GM18951 (cell line): ENCODE results near the gene PCOLCE2.
"Not testable (repeated sequence)": the region's sequence is repeated elsewhere in the genome, so short reads cannot be mapped to it uniquely, and the experiment has no call there.

Source experiments
- POLR2A ChIP-seq: IDR thresholded peaks from 4 replicates; pipeline ENCODE4 v1.6.1; 2011; ENCODE audit warnings: mild to moderate bottlenecking; ENCODE audit not compliant: insufficient read length, insufficient read depth; ENCODE audit errors: extremely low read depth
- in situ Hi-C: fragments of 300-500 bp; cut with MboI; formaldehyde crosslinking; loops from one replicate; pipeline ENCODE4 v1.12.0; 2022; ENCODE audit warnings: low sequenced_read_pairs, mixed read lengths, inconsistent platforms; ENCODE audit not compliant: unreplicated experiment

Gene PCOLCE2

DNA sequence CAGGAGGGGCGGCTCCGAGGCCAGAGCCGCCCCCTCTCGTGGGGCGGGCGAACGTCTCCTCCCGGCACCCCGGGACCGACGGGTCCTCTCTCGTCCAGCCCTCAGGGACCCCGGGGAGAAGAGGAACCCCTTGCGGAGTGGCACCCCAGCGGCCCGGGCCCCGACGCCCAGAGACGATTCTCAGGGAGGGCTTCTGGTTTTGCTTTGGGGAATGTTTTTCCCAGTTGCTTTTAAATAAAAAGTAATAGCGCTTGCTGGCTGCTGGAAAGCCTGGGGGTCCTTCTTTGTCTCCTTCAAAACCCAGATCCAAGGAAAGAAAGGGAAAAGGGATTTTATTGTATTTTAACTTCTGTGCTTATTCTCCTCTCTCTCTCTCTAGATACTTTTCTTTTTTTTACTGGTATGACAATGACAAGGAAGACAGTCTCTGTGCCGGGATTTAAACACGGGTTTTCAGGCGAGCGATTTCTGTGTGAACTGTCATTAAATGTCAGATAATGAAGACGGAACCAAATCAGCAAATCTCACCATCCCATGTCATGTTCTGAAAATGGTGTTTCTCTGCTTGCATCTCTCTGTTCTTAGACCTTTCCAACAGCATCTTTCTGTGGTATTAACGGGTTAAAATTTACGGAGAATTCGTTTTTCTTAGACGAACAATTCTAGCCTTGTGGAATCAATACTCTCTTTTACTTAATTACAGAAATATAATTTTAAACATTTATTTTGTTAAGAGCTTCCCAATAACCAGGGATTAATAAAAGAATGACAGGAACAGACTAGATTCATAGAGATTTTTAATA is 530 bp upstream of the PCOLCE2 start:
- no peak for TF ChIP-seq POLR2A

DNA sequence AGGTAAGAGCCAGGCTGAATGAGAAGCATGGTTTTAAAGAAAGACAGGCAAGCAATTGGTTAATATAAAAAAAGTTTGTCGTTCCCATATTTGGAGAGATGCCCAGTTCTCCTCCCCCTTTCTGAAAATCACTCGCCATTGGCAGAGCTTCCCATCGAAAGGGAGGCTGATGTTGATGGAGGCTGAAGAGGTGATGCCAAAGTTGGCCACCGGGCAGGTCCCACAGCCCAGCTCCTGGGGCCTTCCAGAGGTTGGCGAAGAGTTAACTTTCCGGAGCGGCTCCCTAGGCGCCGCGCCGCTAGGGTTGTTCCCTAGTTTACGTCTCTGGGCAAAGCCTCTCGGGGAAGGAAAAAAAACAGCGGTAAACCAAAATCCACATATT is 793 bp downstream of the PCOLCE2 start:
- in situ Hi-C loops = no loop called here
- TF ChIP-seq POLR2A = no peak

More for the DNA sequence above, 530 bp upstream of the PCOLCE2 start:
- in situ Hi-C loops = no loop called here

DNA sequence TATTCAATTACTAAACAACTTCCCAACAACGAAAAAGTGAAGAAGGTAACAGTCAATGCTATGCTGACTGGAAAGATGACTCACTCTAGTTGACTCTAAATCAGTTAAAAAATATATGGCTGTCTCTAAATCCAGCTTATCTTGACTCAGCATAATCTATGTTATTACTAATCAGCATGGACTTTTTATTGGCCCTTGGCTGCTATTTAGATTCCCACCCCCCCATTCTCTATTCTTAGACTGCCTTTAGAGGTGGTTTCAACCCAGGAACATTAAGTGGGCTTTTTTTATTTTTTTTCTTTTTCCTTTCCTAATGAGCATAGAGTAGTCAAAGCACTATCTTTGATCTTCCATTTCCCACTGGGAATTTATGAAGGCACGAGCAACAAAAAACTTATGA is 1.9 kb downstream of the PCOLCE2 start:
- in situ Hi-C loops = no loop called here
- no peak for TF ChIP-seq POLR2A

DNA sequence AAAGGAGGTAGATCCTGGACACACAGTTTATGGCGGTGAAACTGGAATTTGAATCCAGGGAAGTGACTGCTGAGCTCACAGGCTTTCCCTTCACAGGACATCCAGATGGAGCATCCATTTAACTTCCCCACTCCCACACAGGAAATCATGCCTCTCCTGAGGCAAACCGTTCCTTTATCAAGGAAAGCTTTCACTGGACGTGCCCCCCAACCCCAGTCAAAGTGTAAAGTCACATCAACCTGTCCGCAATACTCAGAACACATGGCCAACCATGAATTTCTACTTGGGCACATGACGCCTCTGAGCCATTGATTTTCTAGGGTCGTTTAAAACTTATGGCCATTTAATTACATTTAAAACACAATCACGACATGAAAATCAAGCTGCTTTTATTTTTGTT is 2.9 kb downstream of the PCOLCE2 start:
- no peak for TF ChIP-seq POLR2A
- in situ Hi-C loops = no loop called here

DNA sequence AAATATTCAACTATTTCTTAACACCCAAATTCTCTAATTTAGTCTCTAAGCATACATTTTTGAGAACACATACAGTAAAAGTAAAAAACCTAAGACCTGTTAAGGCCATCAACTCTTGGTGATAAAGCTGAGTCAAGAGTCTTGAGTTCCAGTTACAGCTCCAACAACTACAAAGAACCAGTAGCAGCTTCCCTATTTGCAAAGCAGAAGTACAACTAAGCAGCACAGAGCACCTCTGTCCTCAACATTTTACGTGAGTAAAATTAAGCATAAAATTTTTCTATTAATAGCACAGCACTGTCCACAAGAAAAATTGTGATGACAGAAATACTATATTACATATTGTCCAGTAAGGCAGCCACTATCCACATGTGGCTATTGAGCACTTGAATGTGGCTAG is 4.4 kb downstream of the PCOLCE2 start:
- in situ Hi-C loops = no loop called here
- no peak for TF ChIP-seq POLR2A

DNA sequence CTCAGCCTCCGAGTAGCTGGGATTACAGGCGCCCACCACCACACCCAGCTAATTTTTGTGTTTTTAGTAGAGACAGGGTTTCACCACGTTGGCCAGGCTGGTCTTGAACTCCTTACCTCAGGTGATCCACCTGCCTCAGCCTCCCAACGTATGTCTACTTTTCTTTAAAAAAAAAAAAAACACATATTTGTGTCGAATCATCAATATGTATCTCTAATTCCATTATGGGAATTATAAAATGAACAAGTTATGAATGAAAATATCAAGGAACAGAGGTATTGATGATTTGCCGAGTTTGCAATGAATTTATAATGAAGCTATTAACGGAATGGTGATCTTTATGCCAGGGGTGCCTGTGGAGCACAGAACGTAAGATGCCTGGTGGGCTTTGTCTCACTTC is 5.3 kb downstream of the PCOLCE2 start:
- in situ Hi-C loops = not testable (repeated sequence)

DNA sequence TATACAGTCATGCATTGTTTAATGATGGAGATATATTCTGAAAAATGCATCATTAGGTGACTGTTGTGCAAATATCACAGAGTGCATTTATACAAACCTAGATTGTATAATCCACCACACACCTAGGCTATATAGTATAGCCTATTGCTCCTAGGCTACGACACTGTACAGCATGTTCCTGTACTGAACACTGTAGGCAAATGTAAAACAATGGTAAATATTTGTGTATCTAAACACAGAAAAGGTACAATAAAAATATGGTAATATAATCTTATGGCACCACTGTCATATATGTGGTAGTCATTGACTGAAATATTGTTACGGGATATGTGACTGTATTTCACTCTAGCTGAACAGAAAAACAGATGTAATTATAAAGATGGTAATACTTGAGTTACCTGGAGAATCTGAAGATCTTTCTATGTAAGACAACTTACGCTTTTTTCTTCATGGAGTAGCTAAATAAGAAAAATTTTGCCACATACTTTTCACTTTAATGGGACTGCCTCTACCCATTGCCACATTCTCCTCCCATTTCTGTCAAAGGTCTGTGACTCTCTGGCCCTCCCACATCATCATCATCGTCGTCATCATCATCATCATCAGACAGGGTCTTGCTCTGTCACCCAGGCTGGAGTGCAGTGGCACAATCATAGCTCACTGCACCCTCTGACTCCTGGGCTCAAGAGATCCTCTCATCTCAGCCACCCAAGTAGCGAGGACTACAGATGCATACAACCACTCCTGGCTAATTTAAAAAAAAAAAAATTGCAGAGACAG is 7.2 kb downstream of the PCOLCE2 start:
- in situ Hi-C loops = no loop called here
- TF ChIP-seq POLR2A = no peak

DNA sequence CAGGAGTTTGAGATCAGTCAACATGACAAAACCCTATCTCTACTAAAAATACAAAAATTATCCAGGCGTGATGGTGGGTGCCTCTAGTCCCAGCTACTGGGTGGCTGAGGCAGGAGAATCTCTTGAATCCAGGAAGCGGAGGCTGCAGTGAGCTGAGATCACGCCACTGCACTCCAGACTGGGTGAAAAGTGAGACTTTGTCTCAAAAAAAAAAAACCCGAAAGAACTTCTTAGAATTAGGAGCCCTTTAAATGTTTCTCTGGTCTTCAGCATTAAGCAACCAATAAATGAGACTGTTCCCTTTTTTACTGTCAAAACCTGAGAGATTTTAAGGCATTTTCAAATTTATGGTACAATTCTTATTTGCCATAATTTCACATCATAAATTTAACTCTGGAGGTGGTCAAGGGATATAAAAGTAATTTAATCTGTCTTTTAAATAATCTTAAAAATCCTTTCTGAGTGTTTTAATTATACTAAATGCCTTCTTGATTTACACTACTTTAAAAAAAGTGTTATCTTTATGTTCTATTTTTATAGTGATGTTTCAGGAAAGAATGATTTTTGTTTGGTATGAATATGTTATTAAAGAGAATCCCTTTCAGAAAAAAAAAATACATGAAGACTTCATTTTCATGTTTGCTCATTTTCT is 10.1 kb downstream of the PCOLCE2 start:
- in situ Hi-C loops = no loop called here
- TF ChIP-seq POLR2A = no peak

DNA sequence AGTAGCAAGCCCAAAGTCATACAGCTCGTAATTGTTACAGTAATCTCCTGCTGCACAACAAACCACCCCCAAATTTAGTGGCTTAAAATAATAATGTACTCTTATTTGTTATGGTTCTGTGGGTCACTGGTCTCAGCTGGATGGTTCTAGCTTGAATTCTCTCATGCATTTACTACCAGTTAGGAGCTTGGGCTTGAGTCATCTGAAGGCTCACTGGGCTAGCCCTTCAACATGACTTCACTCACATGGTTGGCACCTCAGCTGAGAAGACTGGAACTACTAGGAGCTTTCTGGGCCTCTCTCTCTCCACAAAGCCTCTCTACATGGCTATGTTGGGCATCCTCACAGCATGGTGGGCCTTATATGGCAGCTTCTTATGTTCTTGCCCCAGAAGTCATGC is 12.5 kb downstream of the PCOLCE2 start:
- TF ChIP-seq POLR2A = no peak
- in situ Hi-C loops = no loop called here

DNA sequence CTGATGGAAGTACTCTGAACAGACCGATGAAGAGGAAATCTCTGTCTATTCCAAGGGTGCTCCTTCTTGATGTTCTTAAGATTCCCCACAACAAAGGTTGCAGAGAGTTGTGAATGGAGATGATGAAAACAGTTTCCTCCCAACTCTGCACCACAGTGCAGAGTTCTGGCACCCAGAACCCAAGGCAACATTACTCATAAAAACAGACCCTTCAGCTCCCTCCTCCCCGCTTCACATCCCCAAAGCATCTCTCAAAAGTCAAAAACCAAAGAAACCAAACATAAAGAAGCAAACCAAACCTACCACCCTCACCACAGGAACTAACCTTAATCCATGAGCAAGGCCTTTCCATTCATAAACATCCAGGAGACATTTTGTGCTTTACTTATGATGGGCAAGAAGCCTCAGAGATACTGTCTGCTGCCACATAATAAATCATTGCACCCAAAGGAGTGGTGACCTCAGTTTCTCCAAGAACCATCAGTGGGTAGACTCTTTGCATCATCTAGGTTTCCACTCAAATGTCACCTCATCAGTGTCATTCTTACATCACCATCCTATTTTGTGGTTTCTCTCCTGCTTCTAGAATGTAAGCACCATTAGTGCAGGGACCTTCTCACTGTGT is 13.2 kb downstream of the PCOLCE2 start:
- TF ChIP-seq POLR2A = no peak
- in situ Hi-C loops = no loop called here

DNA sequence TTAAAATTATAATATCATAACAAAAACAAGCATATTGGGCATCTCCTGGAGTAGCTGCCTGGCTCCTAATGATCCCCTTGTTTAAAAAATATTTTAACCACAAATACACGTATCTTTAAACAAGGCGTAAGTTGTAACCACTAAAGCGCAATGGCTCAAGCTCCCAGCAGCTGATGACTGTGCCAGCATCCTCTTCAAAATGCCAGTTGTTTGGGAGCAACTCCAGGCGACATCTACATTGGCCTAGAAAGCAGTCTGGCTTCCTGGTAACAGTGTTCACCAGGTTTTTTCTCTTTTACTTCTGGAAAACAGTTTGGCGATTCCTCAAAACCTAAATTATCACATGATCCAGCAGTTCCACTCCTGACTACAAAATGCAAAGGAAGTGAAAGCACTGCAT is 13.8 kb downstream of the PCOLCE2 start:
- in situ Hi-C loops = no loop called here
- TF ChIP-seq POLR2A = no peak

DNA sequence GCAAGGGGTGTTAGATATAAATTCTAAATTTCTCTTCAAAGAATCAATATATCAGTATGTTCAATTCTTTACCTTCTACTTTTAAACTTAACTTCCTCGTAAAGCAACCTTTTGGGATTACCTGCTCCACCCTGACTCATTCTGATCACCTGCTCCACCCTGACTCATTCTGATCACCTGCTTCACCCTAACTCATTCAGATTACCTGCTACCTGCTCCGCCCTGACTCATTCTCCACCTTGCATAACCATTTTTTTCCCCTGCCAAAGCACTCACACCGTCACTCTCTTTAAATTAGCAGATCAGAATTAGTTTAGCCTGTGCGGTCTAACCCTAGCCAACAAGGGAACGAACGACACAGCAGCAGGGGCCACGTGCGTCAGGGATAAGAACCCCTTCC is 20.5 kb downstream of the PCOLCE2 start:
- in situ Hi-C loops = not testable (repeated sequence)

DNA sequence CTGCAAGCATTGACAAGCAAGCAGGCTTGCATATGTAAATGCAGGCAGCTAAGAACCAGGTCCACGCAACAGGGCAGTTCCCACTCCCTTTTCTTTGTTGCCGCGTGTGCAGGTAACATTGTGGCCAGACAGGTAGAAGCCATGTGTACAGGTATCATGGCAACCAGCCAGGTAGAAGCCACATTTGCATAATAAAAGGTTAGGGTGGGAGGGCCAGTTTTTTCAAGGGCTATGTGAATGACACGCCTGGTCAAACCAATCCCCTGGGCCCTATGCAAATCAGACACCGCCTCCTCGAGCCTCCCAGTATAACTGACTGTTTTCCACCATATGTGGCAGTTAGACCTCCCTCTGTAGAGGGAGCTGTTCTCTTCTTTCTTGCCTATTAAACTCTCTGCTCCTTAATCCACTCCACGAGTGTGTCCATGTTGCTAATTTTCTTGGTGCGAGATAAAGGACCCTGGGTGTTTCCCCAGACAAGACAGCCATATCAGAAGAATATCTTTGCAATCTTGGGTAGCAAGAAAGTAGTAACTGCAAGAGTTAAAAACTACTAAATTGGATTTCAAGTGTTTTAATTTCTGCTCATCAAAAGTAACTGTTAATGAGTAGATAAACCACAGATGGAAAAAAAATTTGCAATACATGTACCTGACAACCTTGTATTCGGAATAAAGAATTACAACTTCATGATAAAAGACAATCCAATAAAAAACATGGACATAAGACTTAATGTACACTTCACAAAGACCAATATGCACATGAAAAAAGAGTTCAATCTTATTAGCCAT is 21.8 kb downstream of the PCOLCE2 start:
- in situ Hi-C loops = no loop called here
- no peak for TF ChIP-seq POLR2A
